Tibial artery (tissue), 4 donors: ENCODE data around the gene FXYD6.

ENCODE experiments used
- DNase-seq, 2 donors: peaks; one replicate each; pipeline ENCODE4 v3.0.0-alpha.2; 2019
- H3K27ac ChIP-seq, 2 donors: fragments of 200-600 bp; sonication (generic) in 1 of 2; 1 replicate in 1 of 2; 2 replicates in 1 of 2; pipeline ENCODE4 v1.5.1; 2018 to 2019; ENCODE audit warnings: mild to moderate bottlenecking in 1 of 2
- H3K27me3 ChIP-seq, 2 donors: fragments of 200-600 bp; sonication (generic) in 1 of 2; one replicate each; pipeline versions ENCODE4 v1.5.1 to v1.6.0; 2016 to 2019
- H3K36me3 ChIP-seq, 3 donors: fragments of 200-600 bp; sonication (generic) in 2 of 3; one replicate each; pipeline ENCODE4 v1.5.1; 2016 to 2019; ENCODE audit warnings: mild to moderate bottlenecking in 2 of 3
- H3K4me1 ChIP-seq, 4 donors: fragments of 200-600 bp; sonication (generic) in 2 of 4; 1 replicate in 3 of 4; 2 replicates in 1 of 4; pipeline ENCODE4 v1.5.1; 2016 to 2019
- H3K4me3 ChIP-seq, 2 donors: fragments of 200-600 bp; sonication (generic) in 1 of 2; 1 replicate in 1 of 2; 2 replicates in 1 of 2; pipeline ENCODE4 v1.5.1; 2018 to 2019; ENCODE audit warnings: mild to moderate bottlenecking in 2 of 2
- H3K9me3 ChIP-seq, 3 donors: fragments of 200-600 bp; sonication (generic) in 1 of 3; one replicate each; pipeline ENCODE4 v1.5.1; 2016 to 2019
- intact Hi-C: fragments of 100-400 bp; cut with DNase I; formaldehyde crosslinking; loops from one replicate; pipeline ENCODE4 v1.15.0; 2023; ENCODE audit warnings: low total_unique reads
- TF ChIP-seq, protein P1 (sequence below), 2 experiments: fragments of 200-600 bp in 1 of 2; fragments of 450-650 bp in 1 of 2; IDR thresholded peaks; one replicate each; pipeline ENCODE4 v1.5.1; 2017 to 2019; ENCODE audit warnings: antibody characterized with exemption in 2 of 2, mild to moderate bottlenecking in 1 of 2, moderate library complexity in 1 of 2

FXYD6 gene

DNA sequence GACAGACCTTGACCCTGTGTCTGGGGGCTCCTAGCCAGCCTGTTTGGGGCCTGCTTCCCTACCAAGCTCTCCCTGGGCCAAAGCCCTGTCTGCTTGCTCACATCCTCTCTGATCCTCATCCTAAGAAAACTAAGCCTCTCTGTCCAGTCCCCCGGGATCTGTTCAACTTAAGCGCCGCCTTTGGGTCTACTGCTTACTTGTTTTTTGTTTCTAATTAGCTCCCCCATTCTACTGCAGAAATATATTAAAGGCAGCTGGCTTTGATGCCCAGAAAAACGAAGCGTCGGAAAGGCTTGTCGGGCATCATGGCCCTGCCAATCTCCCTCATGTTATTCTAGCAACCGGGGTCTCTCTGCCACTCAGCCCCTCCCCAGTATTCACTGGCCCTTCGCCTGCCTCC lies 82.9 kb downstream of the FXYD6 start:
- Histone ChIP-seq H3K9me3 (no peaks in the 10 kb centered on the region), H3K36me3 (no peaks in the 10 kb centered on the region), H3K27me3 (peaks cover 3 to 75% of the 10 kb centered on the region in 2 donors), H3K4me1 (peaks cover 0 to 26% (median 19%) of the 10 kb centered on the region in 4 donors), H3K4me3 (no peak overlapping the region), H3K27ac (no peak overlapping the region)
- intact Hi-C loops, result no loop called here
- DNase-seq, result no peak
- TF ChIP-seq, protein P1, sequence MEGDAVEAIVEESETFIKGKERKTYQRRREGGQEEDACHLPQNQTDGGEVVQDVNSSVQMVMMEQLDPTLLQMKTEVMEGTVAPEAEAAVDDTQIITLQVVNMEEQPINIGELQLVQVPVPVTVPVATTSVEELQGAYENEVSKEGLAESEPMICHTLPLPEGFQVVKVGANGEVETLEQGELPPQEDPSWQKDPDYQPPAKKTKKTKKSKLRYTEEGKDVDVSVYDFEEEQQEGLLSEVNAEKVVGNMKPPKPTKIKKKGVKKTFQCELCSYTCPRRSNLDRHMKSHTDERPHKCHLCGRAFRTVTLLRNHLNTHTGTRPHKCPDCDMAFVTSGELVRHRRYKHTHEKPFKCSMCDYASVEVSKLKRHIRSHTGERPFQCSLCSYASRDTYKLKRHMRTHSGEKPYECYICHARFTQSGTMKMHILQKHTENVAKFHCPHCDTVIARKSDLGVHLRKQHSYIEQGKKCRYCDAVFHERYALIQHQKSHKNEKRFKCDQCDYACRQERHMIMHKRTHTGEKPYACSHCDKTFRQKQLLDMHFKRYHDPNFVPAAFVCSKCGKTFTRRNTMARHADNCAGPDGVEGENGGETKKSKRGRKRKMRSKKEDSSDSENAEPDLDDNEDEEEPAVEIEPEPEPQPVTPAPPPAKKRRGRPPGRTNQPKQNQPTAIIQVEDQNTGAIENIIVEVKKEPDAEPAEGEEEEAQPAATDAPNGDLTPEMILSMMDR (IDR thresholded peaks at IDR 0.05), result no peak

DNA sequence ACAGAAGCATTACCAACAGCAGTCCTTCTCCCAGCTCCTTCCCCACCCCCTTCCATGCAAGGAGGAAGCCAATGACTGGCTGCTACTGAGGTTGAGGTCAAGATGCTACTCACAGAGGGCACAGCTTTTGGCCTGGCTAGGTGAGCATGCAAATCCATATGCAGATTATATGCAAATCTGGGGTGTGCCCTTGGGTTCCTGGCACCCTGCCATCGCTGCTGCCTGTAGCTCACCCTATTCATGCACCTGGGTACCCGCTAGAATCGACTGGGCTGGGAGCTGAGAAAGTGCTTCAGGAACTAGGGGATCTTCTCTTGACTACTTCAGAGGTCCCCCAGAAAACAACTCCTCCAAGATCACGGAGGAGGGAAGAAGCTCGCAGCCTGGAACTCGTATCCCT lies 83.5 kb downstream of the FXYD6 start:
- intact Hi-C loops, result no loop called here
- Histone ChIP-seq H3K27ac (no peak overlapping the region), H3K36me3 (no peaks in the 10 kb centered on the region), H3K27me3 (peaks cover 3 to 72% of the 10 kb centered on the region in 2 donors), H3K9me3 (no peaks in the 10 kb centered on the region), H3K4me3 (no peak overlapping the region), H3K4me1 (peaks cover 0 to 26% (median 19%) of the 10 kb centered on the region in 4 donors)
- no peak for DNase-seq
- TF ChIP-seq, protein P1 (IDR thresholded peaks at IDR 0.05), result no peak

DNA sequence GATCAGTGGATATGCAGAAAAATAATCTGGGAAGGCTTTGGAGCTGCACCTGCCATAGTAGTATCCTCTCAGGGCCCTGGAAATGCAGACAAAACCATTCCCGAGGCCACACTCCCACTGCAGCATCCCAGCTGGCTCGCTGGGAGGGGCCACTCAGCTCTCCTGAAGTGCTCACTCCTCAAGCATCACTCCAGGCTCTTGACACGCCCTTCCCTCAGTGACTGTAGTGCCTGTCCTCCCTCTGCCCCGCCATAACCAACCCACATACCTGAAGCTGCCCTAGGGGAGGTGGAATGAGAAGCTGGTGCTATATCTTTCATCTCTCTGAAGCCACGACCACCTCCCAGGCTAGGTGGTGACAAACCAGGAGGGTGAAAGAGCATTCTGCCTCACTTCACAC lies 84.2 kb downstream of the FXYD6 start:
- DNase-seq, result no peak
- Histone ChIP-seq H3K27ac (no peak overlapping the region), H3K4me1 (peaks cover 0 to 24% (median 18%) of the 10 kb centered on the region in 4 donors), H3K4me3 (no peak overlapping the region), H3K36me3 (no peaks in the 10 kb centered on the region), H3K27me3 (peaks cover 3 to 66% of the 10 kb centered on the region in 2 donors), H3K9me3 (no peaks in the 10 kb centered on the region)
- TF ChIP-seq, protein P1 (IDR thresholded peaks at IDR 0.05), result no peak
- intact Hi-C loops, result no loop called here

DNA sequence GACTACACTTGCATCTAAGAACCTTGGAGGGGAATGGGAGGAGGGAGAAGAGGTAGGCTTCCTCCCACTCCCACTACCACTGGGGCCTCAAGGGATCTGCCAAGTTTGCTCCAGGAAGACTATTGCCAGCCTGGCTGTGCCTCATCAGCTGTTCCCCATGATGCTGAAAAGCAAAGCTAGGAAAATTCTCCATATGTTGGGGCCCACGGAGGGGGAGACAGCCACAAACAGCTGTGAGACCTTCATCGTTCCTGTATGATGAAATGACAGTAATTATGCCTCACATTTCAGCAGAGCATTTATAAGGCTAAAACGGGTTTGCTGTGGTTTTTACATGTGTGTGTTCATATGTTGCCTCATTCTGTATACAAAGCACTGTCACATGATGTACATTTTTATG lies 86.2 kb downstream of the FXYD6 start:
- Histone ChIP-seq H3K27me3 (peaks cover 0 to 52% of the 10 kb centered on the region in 2 donors), H3K36me3 (no peaks in the 10 kb centered on the region), H3K4me1 (peaks cover 0 to 5% (median under 1%) of the 10 kb centered on the region in 4 donors), H3K9me3 (no peaks in the 10 kb centered on the region), H3K27ac (no peak overlapping the region), H3K4me3 (no peak overlapping the region)
- DNase-seq, result no peak
- intact Hi-C loops, result no loop called here
- TF ChIP-seq, protein P1 (IDR thresholded peaks at IDR 0.05), result no peak

DNA sequence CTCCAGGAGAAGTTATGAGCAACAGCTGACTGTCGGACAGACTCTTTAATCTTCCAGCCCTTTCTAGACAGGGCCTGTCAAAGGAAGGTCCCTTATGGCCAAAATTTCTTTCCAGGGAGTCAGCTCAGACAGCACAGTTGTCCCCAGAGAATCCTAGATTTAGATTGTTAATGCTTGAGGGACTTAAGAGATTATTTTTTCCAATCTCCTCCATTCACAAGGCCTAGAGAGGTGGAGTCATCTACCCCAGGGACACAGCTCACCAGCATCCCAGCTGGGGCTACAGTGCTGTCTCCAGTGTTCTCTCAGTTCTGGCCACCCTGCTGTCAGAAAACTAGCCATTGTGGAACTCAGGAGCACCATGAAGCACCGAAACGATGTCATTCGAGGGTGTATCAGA lies 87.2 kb downstream of the FXYD6 start:
- no peak for DNase-seq
- H3K27me3 ChIP-seq, result peaks cover 0 to 50% of the 10 kb centered on the region in 2 donors
- TF ChIP-seq, protein P1 (IDR thresholded peaks at IDR 0.05), result no peak
- H3K9me3 ChIP-seq, result no peaks in the 10 kb centered on the region
- H3K4me3 ChIP-seq, result no peak overlapping the region
- intact Hi-C loops, result no loop called here
- no peak overlapping the region for H3K27ac ChIP-seq
- H3K36me3 ChIP-seq, result no peaks in the 10 kb centered on the region
- no peaks in the 10 kb centered on the region for H3K4me1 ChIP-seq
